ENCODE results near the gene HSPA12A.
A peak's percentile ranks its signal among the peaks of the same experiment; 100 is the strongest.

HSPA12A gene

GRCh38 chr10:116744163-116744753 lies 1.9 kb upstream of the HSPA12A start:
- no peak for DNase-seq

- peak in 1 of 56 donors; percentile 45 for DNase-seq
Measured at GRCh38 chr10:116743266-116744064, 1.1 kb upstream of the HSPA12A start.

- peak in 27 of 56 donors; percentile 19 to 68 (median 46) for DNase-seq
Measured at GRCh38 chr10:116741391-116742351, 695 bp downstream of the HSPA12A start.

GRCh38 chr10:116740971-116741370 lies 1.4 kb downstream of the HSPA12A start:
- peak in 13 of 56 donors; percentile 23 to 59 (median 43) for DNase-seq

GRCh38 chr10:116738339-116738738 lies 4.0 kb downstream of the HSPA12A start:
- no peak for DNase-seq

- peak in 31 of 56 donors; percentile 10 to 69 (median 27) for DNase-seq
Measured at GRCh38 chr10:116737627-116738327, 4.6 kb downstream of the HSPA12A start.

GRCh38 chr10:116733566-116733965 lies 8.8 kb downstream of the HSPA12A start:
- DNase-seq: no peak

- DNase-seq: no peak
Measured at GRCh38 chr10:116732573-116732972, 9.8 kb downstream of the HSPA12A start.

GRCh38 chr10:116730464-116731260 lies 11.7 kb downstream of the HSPA12A start:
- DNase-seq: no peak

GRCh38 chr10:116729243-116729642 lies 13.1 kb downstream of the HSPA12A start:
- DNase-seq: no peak

GRCh38 chr10:116728526-116729096 lies 13.8 kb downstream of the HSPA12A start:
- no peak for DNase-seq

GRCh38 chr10:116723428-116724281 lies 18.7 kb downstream of the HSPA12A start:
- no peak for DNase-seq

GRCh38 chr10:116722736-116723427 lies 19.5 kb downstream of the HSPA12A start:
- DNase-seq: no peak

GRCh38 chr10:116721547-116722392 lies 20.6 kb downstream of the HSPA12A start:
- DNase-seq: no peak

GRCh38 chr10:116720668-116721546 lies 21.5 kb downstream of the HSPA12A start:
- no peak for DNase-seq

- DNase-seq: no peak
Measured at GRCh38 chr10:116720241-116720643, 22.1 kb downstream of the HSPA12A start.
